Measurements from ENCODE around the gene AGPAT4. TPM values are rescaled to one million over a fixed set of nuclear protein-coding genes. Genes with fewer than 3 reads are reported as not detected.

Gene AGPAT4
- total RNA-seq, 2 experiments from 2014 or later, result 0.95 to 1.3 TPM

- BruUV-seq (replicated peaks), result no TSS peak
- DNase-seq (ENCODE audit: low spot score), result no peak
- CTCF ChIA-PET (ENCODE audit: unreplicated experiment), result no interaction called here
Measured at GRCh38 chr6:161265554-161265953, 8.3 kb downstream of the AGPAT4 start.

GRCh38 chr6:161264181-161264580, 9.7 kb downstream of the AGPAT4 start:
- H3K4me3 ChIP-seq (ENCODE audit: low read depth, low read length, poor library complexity, severe bottlenecking), result no peak overlapping the region
- H3K36me3 ChIP-seq (ENCODE audit: insufficient read depth, low read length), result no peaks in the 10 kb centered on the region
- BruUV-seq (replicated peaks), result no TSS peak
- no peak overlapping the region for H3K4me2 ChIP-seq (ENCODE audit: low read length)
- no peaks in the 10 kb centered on the region for H3K9me2 ChIP-seq (ENCODE audit: insufficient read depth, low read length)
- CTCF ChIA-PET (ENCODE audit: unreplicated experiment), result no interaction called here
- POLR2A ChIA-PET, result interaction anchor here (0.7 kb wide), 1 partner anchor 1899 kb away, joined by 3 read pairs; no protein-coding TSS in a partner anchor
- DNase-seq (ENCODE audit: low spot score), result no peak
- no peaks in the 10 kb centered on the region for H3K9me3 ChIP-seq (ENCODE audit: low read length)
- no peak overlapping the region for H2AFZ ChIP-seq (ENCODE audit: low read length)
- no peaks in the 10 kb centered on the region for H3K79me2 ChIP-seq (ENCODE audit: insufficient read depth, low read depth, low read length)
- TF ChIP-seq EZH2phosphoT487 (IDR thresholded peaks at IDR 0.05; ENCODE audit: borderline replicate concordance, low read depth, low read length), result no peak
- TF ChIP-seq, protein P1, sequence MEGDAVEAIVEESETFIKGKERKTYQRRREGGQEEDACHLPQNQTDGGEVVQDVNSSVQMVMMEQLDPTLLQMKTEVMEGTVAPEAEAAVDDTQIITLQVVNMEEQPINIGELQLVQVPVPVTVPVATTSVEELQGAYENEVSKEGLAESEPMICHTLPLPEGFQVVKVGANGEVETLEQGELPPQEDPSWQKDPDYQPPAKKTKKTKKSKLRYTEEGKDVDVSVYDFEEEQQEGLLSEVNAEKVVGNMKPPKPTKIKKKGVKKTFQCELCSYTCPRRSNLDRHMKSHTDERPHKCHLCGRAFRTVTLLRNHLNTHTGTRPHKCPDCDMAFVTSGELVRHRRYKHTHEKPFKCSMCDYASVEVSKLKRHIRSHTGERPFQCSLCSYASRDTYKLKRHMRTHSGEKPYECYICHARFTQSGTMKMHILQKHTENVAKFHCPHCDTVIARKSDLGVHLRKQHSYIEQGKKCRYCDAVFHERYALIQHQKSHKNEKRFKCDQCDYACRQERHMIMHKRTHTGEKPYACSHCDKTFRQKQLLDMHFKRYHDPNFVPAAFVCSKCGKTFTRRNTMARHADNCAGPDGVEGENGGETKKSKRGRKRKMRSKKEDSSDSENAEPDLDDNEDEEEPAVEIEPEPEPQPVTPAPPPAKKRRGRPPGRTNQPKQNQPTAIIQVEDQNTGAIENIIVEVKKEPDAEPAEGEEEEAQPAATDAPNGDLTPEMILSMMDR (conservative IDR thresholded peaks at IDR 0.05; ENCODE audit: low read length), result no peak
- H3K4me1 ChIP-seq (ENCODE audit: insufficient read depth, low read length, poor library complexity, severe bottlenecking), result no peaks in the 10 kb centered on the region
- intact Hi-C loops (cut with micrococcal nuclease; ENCODE audit: unreplicated experiment), result no loop called here
- no peaks in the 10 kb centered on the region for H4K20me1 ChIP-seq (ENCODE audit: insufficient read depth, low read length)
- H3K27ac ChIP-seq (ENCODE audit: low read depth, low read length, poor library complexity, severe bottlenecking), result no peak overlapping the region

More at GRCh38 chr6:161265554-161265953, 8.3 kb downstream of the AGPAT4 start:
- H3K4me1 ChIP-seq (ENCODE audit: insufficient read depth, low read length, poor library complexity, severe bottlenecking), result no peaks in the 10 kb centered on the region
- no peaks in the 10 kb centered on the region for H3K9me2 ChIP-seq (ENCODE audit: insufficient read depth, low read length)
- no peaks in the 10 kb centered on the region for H4K20me1 ChIP-seq (ENCODE audit: insufficient read depth, low read length)
- H3K27ac ChIP-seq (ENCODE audit: low read depth, low read length, poor library complexity, severe bottlenecking), result no peak overlapping the region
- H2AFZ ChIP-seq (ENCODE audit: low read length), result no peak overlapping the region
- no peaks in the 10 kb centered on the region for H3K9me3 ChIP-seq (ENCODE audit: low read length)
- H3K4me3 ChIP-seq (ENCODE audit: low read depth, low read length, poor library complexity, severe bottlenecking), result no peak overlapping the region
- intact Hi-C loops (cut with micrococcal nuclease; ENCODE audit: unreplicated experiment), result no loop called here
- H3K79me2 ChIP-seq (ENCODE audit: insufficient read depth, low read depth, low read length), result no peaks in the 10 kb centered on the region
- no peaks in the 10 kb centered on the region for H3K36me3 ChIP-seq (ENCODE audit: insufficient read depth, low read length)
- no peak for TF ChIP-seq EZH2phosphoT487 (IDR thresholded peaks at IDR 0.05; ENCODE audit: borderline replicate concordance, low read depth, low read length)
- TF ChIP-seq, protein P1 (conservative IDR thresholded peaks at IDR 0.05; ENCODE audit: low read length), result no peak
- POLR2A ChIA-PET, result no interaction called here
- H3K4me2 ChIP-seq (ENCODE audit: low read length), result no peak overlapping the region

DNA sequence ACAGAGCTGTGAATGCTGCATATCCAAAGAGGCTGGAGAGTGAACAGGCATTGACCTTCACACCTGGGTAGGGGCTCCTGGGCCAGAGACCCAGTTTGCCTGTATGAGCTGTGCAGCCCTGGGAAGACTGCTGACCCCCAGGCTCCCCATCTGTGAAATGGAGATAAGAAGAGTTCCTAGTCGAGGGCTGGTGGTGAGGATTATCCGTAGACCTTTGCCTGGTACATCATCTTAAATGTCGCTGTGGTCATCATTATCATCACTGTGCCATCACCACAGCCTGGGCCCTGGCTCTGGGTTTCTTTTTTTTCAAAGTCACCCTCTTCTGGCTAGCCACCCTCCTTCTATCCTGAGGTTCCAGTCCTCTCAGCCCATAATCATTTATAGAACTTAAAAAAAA, 12.0 kb downstream of the AGPAT4 start:
- H3K27ac ChIP-seq (ENCODE audit: low read depth, low read length, poor library complexity, severe bottlenecking), result no peak overlapping the region
- no peak overlapping the region for H3K4me3 ChIP-seq (ENCODE audit: low read depth, low read length, poor library complexity, severe bottlenecking)
- H4K20me1 ChIP-seq (ENCODE audit: insufficient read depth, low read length), result no peaks in the 10 kb centered on the region
- ChIA-PET CTCF (ENCODE audit: unreplicated experiment) (no interaction called here), POLR2A (no interaction called here)
- H3K9me2 ChIP-seq (ENCODE audit: insufficient read depth, low read length), result no peaks in the 10 kb centered on the region
- H3K9me3 ChIP-seq (ENCODE audit: low read length), result no peaks in the 10 kb centered on the region
- H2AFZ ChIP-seq (ENCODE audit: low read length), result no peak overlapping the region
- H3K4me1 ChIP-seq (ENCODE audit: insufficient read depth, low read length, poor library complexity, severe bottlenecking), result no peaks in the 10 kb centered on the region
- no TSS peak for BruUV-seq (replicated peaks)
- H3K36me3 ChIP-seq (ENCODE audit: insufficient read depth, low read length), result no peaks in the 10 kb centered on the region
- no peaks in the 10 kb centered on the region for H3K79me2 ChIP-seq (ENCODE audit: insufficient read depth, low read depth, low read length)
- intact Hi-C loops (cut with micrococcal nuclease; ENCODE audit: unreplicated experiment), result no loop called here
- no peak for DNase-seq (ENCODE audit: low spot score)
- TF ChIP-seq, protein P1 (conservative IDR thresholded peaks at IDR 0.05; ENCODE audit: low read length), result no peak
- TF ChIP-seq EZH2phosphoT487 (IDR thresholded peaks at IDR 0.05; ENCODE audit: borderline replicate concordance, low read depth, low read length), result no peak
- no peak overlapping the region for H3K4me2 ChIP-seq (ENCODE audit: low read length)
